ENCODE results near the gene PLRG1.

GRCh38 chr4:154485127-154485773 lies 65.0 kb downstream of the PLRG1 start:
- TF ChIP-seq, protein P1, sequence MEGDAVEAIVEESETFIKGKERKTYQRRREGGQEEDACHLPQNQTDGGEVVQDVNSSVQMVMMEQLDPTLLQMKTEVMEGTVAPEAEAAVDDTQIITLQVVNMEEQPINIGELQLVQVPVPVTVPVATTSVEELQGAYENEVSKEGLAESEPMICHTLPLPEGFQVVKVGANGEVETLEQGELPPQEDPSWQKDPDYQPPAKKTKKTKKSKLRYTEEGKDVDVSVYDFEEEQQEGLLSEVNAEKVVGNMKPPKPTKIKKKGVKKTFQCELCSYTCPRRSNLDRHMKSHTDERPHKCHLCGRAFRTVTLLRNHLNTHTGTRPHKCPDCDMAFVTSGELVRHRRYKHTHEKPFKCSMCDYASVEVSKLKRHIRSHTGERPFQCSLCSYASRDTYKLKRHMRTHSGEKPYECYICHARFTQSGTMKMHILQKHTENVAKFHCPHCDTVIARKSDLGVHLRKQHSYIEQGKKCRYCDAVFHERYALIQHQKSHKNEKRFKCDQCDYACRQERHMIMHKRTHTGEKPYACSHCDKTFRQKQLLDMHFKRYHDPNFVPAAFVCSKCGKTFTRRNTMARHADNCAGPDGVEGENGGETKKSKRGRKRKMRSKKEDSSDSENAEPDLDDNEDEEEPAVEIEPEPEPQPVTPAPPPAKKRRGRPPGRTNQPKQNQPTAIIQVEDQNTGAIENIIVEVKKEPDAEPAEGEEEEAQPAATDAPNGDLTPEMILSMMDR (IDR thresholded peaks at IDR 0.05; ENCODE audit: poor library complexity, severe bottlenecking): no peak
- TF ChIP-seq SMC3 (conservative IDR thresholded peaks at IDR 0.05; ENCODE audit: poor library complexity) (no peak), POLR2AphosphoS5 (IDR thresholded peaks at IDR 0.05) (no peak), EZH2 (IDR thresholded peaks at IDR 0.05; ENCODE audit: borderline replicate concordance, insufficient read depth, low read length, poor library complexity, severe bottlenecking) (no peak), EP300 (conservative IDR thresholded peaks at IDR 0.05; ENCODE audit: poor library complexity, severe bottlenecking) (no peak), RAD21 (conservative IDR thresholded peaks at IDR 0.05) (no peak), MXI1 (conservative IDR thresholded peaks at IDR 0.05; ENCODE audit: poor library complexity, severe bottlenecking) (no peak)
- TF ChIP-seq, protein P2, sequence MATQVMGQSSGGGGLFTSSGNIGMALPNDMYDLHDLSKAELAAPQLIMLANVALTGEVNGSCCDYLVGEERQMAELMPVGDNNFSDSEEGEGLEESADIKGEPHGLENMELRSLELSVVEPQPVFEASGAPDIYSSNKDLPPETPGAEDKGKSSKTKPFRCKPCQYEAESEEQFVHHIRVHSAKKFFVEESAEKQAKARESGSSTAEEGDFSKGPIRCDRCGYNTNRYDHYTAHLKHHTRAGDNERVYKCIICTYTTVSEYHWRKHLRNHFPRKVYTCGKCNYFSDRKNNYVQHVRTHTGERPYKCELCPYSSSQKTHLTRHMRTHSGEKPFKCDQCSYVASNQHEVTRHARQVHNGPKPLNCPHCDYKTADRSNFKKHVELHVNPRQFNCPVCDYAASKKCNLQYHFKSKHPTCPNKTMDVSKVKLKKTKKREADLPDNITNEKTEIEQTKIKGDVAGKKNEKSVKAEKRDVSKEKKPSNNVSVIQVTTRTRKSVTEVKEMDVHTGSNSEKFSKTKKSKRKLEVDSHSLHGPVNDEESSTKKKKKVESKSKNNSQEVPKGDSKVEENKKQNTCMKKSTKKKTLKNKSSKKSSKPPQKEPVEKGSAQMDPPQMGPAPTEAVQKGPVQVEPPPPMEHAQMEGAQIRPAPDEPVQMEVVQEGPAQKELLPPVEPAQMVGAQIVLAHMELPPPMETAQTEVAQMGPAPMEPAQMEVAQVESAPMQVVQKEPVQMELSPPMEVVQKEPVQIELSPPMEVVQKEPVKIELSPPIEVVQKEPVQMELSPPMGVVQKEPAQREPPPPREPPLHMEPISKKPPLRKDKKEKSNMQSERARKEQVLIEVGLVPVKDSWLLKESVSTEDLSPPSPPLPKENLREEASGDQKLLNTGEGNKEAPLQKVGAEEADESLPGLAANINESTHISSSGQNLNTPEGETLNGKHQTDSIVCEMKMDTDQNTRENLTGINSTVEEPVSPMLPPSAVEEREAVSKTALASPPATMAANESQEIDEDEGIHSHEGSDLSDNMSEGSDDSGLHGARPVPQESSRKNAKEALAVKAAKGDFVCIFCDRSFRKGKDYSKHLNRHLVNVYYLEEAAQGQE (IDR thresholded peaks at IDR 0.05; ENCODE audit: borderline replicate concordance): no peak

All from neural cell (in vitro differentiated cells).